ENCODE results near the gene DGKZ.

- TF ChIP-seq CTCF (IDR thresholded peaks at IDR 0.05; ENCODE audit: low read length) (no peak), EZH2 (IDR thresholded peaks at IDR 0.05; ENCODE audit: borderline replicate concordance, low read length) (no peak)
These were observed 12.0 kb upstream of the DGKZ start for GRCh38 chr11:46335271-46335670.
